GM10266 (cell line): ENCODE results near the gene SPAG9.

ENCODE experiments used
- DNase-seq: peaks from one replicate; pipeline ENCODE4 v3.0.0; 2012; ENCODE audit errors: extremely low spot score
- TF ChIP-seq, protein P1 (sequence below): IDR thresholded peaks from 2 replicates; pipeline ENCODE4 v1.5.1; 2012; ENCODE audit warnings: mild to moderate bottlenecking, low read depth; ENCODE audit not compliant: control insufficient read depth, insufficient read depth; ENCODE audit errors: missing control alignments

SPAG9 gene

DNA sequence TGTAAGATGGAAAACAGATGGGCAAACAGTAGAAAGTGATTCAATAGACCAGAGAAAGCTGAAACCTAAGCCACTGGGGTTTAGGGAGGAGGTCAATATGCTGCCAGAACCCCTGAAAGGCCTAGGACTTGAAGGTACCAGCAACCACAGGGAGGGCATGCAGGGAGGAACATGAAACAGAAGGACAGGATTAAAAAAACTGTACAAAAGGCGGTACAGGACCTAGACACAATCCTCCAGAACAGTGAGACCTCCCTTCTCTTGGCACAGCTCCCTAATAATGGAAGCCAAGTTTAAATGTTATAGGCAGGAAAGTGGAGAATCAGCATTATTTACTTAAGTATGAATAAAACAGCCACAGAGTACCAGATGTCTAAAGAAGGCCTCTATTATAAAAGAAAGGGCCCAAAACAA lies 105.5 kb downstream of the SPAG9 start:
- no peak for DNase-seq
- TF ChIP-seq, protein P1, sequence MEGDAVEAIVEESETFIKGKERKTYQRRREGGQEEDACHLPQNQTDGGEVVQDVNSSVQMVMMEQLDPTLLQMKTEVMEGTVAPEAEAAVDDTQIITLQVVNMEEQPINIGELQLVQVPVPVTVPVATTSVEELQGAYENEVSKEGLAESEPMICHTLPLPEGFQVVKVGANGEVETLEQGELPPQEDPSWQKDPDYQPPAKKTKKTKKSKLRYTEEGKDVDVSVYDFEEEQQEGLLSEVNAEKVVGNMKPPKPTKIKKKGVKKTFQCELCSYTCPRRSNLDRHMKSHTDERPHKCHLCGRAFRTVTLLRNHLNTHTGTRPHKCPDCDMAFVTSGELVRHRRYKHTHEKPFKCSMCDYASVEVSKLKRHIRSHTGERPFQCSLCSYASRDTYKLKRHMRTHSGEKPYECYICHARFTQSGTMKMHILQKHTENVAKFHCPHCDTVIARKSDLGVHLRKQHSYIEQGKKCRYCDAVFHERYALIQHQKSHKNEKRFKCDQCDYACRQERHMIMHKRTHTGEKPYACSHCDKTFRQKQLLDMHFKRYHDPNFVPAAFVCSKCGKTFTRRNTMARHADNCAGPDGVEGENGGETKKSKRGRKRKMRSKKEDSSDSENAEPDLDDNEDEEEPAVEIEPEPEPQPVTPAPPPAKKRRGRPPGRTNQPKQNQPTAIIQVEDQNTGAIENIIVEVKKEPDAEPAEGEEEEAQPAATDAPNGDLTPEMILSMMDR, result no peak

GRCh38 chr17:51014129-51014528 lies 106.5 kb downstream of the SPAG9 start:
- no peak for DNase-seq
- TF ChIP-seq, protein P1, result no peak

GRCh38 chr17:51013322-51013721 lies 107.3 kb downstream of the SPAG9 start:
- TF ChIP-seq, protein P1, result no peak
- no peak for DNase-seq

DNA sequence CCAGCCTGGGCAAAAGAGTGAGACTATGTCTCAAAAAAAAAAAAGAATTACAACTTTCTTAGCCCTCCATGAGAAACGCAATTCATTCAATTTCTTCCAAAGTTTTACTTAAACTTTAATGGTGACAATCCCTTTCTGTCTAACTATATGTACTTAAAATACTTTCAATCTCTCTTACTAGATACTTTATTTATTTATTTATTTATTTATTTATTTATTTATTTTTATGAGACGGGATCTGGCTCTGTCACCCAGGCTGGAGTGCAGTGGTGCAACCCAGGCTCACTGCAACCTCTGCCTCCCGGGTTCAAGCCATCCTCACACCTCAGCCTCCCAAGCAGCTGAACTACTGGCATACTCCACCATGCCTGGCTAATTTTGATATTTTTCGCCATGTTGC lies 108.1 kb downstream of the SPAG9 start:
- DNase-seq, result no peak
- TF ChIP-seq, protein P1, result no peak

- TF ChIP-seq, protein P1, result no peak
- DNase-seq, result no peak
Observed at GRCh38 chr17:51010173-51010675, 110.4 kb downstream of the SPAG9 start.

GRCh38 chr17:51006601-51007000 lies 114.1 kb downstream of the SPAG9 start:
- DNase-seq, result no peak
- TF ChIP-seq, protein P1, result no peak

GRCh38 chr17:51005768-51006167 lies 114.9 kb downstream of the SPAG9 start:
- DNase-seq, result no peak
- TF ChIP-seq, protein P1, result no peak
